Activated CD8-positive, alpha-beta memory T cell treated with anti-CD3 and anti-CD28 coated beads, Interleukin-2, amount 50 U/mL, for 4 hours (primary cell): ENCODE results near the gene MARCHF10.
"Not testable (repeated sequence)": the region's sequence is repeated elsewhere in the genome, so short reads cannot be mapped to it uniquely, and the experiment has no call there.

Experiments
- DNase-seq: peaks from one replicate; pipeline ENCODE4 v3.0.0-alpha.2; 2020

MARCHF10 gene

DNA sequence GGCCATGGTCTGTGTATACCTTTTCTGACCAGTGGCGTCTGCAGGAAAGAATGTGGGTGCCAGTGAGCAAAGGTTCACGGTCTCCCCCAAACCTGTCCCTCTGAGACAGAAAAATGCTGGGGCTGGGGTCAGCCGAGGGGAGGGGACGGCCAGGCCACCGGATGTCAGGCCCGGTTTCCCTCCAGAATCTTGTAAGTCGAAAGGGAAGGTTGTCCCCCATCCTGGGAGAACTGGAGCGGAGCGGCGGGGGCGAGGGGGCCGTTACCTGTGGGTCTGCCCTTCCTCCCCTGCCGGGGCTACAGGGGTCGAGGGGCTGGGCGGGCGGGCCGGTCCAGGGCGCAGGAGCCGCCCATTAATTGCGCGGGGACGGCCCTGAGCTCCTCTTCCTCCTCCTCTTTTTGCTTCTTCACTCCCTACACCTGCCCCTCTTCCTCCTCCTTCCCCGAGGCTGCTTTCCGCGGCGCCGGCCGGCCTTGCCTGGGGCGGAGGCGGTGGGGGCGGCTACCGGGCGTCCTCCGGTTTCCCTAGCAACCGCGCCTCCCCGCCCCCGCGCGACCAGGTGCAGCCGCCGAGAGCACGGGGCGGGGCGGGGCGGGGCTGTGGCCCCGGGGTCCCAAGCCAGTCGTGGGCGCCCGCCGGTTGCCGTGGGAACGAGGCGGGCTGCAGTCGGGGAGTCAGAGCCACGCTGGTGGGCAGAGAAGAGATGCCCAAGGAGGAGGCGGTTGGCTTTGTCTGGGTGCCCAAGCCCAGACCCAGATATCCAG is at the start of gene MARCHF10:
Gene MARCHF10 (minus strand): TSS at position 503 of the 764 bp plus-strand sequence. CDS start 6,579 bp downstream, outside the sequence.
- peak; percentile 62 for DNase-seq

DNA sequence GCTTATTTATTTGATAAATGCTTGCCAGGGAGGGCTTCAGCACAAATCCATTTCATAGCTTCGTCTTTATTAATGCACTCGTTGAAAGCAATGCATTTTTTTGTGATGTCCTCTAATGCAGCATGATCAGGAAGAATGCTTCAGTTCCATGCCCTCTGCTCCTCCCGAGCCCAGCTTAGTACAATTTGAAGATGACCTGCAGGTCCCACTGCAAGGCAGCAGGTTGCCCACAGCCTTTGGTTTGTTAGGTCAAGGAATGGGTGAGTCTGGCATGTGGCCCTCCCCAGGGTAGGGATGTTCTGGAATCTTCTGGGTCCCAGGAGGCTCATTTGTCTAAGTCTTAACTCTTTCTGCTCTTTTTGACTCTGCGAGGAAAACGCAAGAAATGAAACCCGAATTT is 49.4 kb upstream of the MARCHF10 start:
- no peak for DNase-seq

- no peak for DNase-seq
Observed at GRCh38 chr17:62856594-62856993, 48.5 kb upstream of the MARCHF10 start.

GRCh38 chr17:62855156-62855555 is 47.0 kb upstream of the MARCHF10 start:
- DNase-seq: no peak

GRCh38 chr17:62854098-62854680 is 46.1 kb upstream of the MARCHF10 start:
- DNase-seq: no peak

- DNase-seq: no peak
Observed at GRCh38 chr17:62852195-62852594, 44.1 kb upstream of the MARCHF10 start.

- DNase-seq: not testable (repeated sequence)
Observed at GRCh38 chr17:62849591-62850415, 41.7 kb upstream of the MARCHF10 start.

GRCh38 chr17:62848334-62848733 is 40.2 kb upstream of the MARCHF10 start:
- DNase-seq: no peak

GRCh38 chr17:62847426-62847825 is 39.3 kb upstream of the MARCHF10 start:
- no peak for DNase-seq

DNA sequence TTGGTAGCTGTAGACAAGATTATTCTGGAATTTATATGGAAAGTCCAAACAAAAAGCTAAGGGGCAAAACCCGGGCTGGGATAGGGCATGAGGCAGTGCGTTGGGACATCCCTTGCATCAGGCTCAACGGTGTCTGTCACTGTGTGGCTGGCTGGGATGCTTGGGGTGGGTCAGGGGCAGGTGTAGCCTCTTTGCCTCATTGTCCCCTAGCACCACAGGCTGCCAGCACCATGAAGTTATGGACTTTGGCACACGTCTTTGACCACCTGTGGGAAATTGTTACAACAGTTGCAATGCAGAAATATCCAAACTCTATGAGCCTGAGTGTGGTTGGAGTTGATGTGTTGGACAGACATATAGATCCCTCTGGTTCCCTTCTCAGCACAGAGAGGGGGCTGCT is 32.8 kb upstream of the MARCHF10 start:
- DNase-seq: no peak

DNA sequence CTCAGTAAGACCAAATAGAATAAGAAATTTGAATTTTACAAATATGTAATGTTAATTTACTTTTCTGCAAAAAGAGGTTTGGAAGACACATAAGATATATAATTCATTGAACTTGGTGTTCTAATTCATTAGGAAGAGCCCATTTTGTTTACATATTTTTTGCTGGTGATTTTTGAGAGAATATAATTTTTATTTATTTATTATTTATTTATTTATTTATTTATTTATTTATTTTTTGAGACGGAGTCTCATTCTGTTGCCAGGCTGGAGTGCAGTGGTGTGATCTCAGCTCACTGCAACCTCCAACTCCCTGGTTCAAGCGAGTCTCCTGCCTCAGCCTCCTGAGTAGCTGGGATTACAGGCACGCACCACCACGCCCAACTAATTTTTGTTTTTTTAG is 25.7 kb upstream of the MARCHF10 start:
- DNase-seq: not testable (repeated sequence)

- no peak for DNase-seq
Observed at GRCh38 chr17:62832405-62832804, 24.3 kb upstream of the MARCHF10 start.

DNA sequence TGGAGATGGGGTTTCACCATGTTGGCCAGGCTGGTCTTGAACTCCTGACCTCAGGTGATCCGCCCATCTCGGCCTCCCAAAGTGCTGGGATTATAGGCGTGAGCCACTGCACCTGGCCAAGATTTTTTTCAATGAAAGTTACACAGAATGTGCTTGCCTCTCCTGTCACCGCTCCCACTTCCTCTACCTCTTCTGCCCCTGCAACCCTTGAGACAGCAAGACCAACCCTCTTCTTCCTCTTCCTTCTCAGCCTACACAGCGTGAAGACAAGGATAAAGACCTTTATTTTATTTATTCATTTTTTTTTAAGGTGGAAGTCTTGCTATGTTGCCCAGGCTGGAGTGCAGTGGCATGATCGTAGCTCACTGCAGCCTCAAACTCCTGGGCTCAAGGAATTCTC is 23.0 kb upstream of the MARCHF10 start:
- not testable (repeated sequence) for DNase-seq

DNA sequence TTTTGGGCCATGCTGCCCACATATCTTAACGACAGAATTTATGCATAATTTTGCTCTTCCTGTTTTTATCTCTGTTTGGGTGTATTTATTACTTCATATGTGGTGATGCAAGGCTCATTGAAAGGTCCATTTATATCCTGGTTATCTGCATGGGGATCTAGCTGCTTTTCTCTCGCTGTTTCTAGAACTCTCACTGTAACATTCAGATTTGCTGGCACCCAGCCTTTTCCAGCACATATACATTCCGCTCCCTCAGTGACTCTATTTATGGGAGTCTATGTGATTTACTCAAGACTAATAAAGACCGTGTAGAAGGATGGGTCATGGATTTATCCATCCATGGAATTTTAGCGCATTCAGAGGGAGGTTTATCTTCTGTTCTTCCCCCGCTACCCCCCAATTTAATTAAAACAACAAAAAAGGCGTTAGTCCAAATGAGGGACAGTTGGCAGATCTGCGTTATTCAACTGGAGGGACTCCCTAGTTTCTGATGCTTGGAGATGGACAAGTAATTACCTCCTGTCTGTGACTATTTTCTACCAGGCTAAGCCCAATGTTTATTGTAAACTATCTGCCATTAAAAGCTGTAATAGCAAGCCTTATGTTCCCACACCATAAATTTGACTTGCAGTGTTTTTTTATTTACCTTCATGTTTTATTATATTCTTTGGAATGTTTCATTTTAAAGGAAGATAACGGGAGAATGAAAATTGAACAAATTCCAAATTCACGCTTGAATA is 19.8 kb upstream of the MARCHF10 start:
- no peak for DNase-seq

GRCh38 chr17:62826956-62827355 is 18.8 kb upstream of the MARCHF10 start:
- DNase-seq: no peak

- no peak for DNase-seq
Observed at GRCh38 chr17:62825182-62825581, 17.1 kb upstream of the MARCHF10 start.

GRCh38 chr17:62824290-62825131 is 16.4 kb upstream of the MARCHF10 start:
- DNase-seq: no peak

- no peak for DNase-seq
Observed at GRCh38 chr17:62823111-62823893, 15.2 kb upstream of the MARCHF10 start.

DNA sequence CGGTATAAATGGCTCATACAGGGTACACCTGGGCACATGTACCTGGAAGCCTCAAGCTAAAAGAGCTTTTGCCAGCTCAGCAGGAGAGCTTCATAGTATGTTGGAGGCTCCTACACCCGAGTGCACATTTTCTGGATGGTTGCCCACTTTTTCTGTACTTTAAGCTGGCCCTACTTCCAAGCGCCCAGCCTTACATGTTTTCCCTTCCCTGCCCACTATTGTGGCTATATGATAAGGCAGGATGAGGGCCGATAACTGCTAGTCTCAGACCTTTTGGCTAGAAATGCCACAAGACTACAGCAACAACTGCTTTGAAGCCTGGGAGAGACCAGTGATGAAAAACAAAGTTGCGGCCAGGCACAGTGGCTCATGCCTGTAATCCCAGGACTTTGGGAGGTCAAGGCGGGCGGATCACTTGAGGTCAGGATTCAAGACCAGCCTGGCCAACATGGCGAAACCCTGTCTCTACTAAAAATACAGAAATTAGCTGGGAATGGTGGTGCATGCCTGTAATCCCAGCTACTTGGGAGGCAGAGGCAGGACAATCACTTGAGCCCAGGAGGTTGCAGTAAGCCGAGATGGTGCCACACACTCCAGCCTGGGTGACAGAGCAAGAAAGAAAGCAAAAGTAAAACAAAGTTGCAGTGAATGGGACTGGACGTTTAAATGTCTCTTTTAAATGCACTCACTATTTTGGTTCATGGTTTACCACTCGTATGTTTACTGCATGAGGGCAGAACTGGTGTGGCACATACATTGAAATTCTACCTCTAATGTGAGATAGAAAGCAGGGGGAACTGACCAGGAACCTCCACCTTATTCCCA is 14.2 kb upstream of the MARCHF10 start:
- no peak for DNase-seq
